ENCODE measurements around the gene COLGALT1. TPM values are rescaled to one million over a fixed set of nuclear protein-coding genes. Genes with fewer than 3 reads are reported as not detected.
A peak's percentile ranks its signal among the peaks of the same experiment; 100 is the strongest.
"Not testable (repeated sequence)": the region's sequence is repeated elsewhere in the genome, so short reads cannot be mapped to it uniquely, and the experiment has no call there.

COLGALT1 gene
- polyA plus RNA-seq, 3 donors, result 52.1 to 63.5 (median 53.2) TPM

- DNase-seq, result no peak
Measured at GRCh38 chr19:17555929-17556813, 722 bp downstream of the COLGALT1 start.

- no peak for DNase-seq
Measured at GRCh38 chr19:17556995-17557394, 1.5 kb downstream of the COLGALT1 start.

- no peak for DNase-seq
Measured at GRCh38 chr19:17557466-17557865, 2.0 kb downstream of the COLGALT1 start.

GRCh38 chr19:17560205-17560595 lies 4.8 kb downstream of the COLGALT1 start:
- DNase-seq, result no peak

GRCh38 chr19:17562097-17562496 lies 6.6 kb downstream of the COLGALT1 start:
- no peak for DNase-seq

GRCh38 chr19:17562561-17562960 lies 7.1 kb downstream of the COLGALT1 start:
- no peak for DNase-seq

GRCh38 chr19:17564781-17565180 lies 9.3 kb downstream of the COLGALT1 start:
- DNase-seq, result no peak

GRCh38 chr19:17565611-17566010 lies 10.2 kb downstream of the COLGALT1 start:
- DNase-seq, result no peak

- no peak for DNase-seq
Measured at GRCh38 chr19:17567940-17568339, 12.5 kb downstream of the COLGALT1 start.

GRCh38 chr19:17570291-17570690 lies 14.8 kb downstream of the COLGALT1 start:
- not testable (repeated sequence) for DNase-seq

- DNase-seq, result no peak
Measured at GRCh38 chr19:17570791-17571190, 15.3 kb downstream of the COLGALT1 start.

- DNase-seq, result no peak
Measured at GRCh38 chr19:17572638-17573037, 17.2 kb downstream of the COLGALT1 start.

- no peak for DNase-seq
Measured at GRCh38 chr19:17575871-17576757, 20.7 kb downstream of the COLGALT1 start.

GRCh38 chr19:17576758-17577456 lies 21.5 kb downstream of the COLGALT1 start:
- peak; percentile 34 for DNase-seq

GRCh38 chr19:17577457-17578097 lies 22.1 kb downstream of the COLGALT1 start:
- DNase-seq, result no peak

- no peak for DNase-seq
Measured at GRCh38 chr19:17579661-17580244, 24.3 kb downstream of the COLGALT1 start.

GRCh38 chr19:17580470-17581144 lies 25.2 kb downstream of the COLGALT1 start:
- DNase-seq, result no peak

GRCh38 chr19:17581211-17581874 lies 25.9 kb downstream of the COLGALT1 start:
- no peak for DNase-seq

- DNase-seq, result no peak
Measured at GRCh38 chr19:17582613-17583012, 27.2 kb downstream of the COLGALT1 start.

- no peak for DNase-seq
Measured at GRCh38 chr19:17584132-17584531, 28.7 kb downstream of the COLGALT1 start.
